K562 (cell line): ENCODE results near the gene CPT1B. TPM values are rescaled to one million over a fixed set of nuclear protein-coding genes. Genes with fewer than 3 reads are reported as not detected.
A peak's percentile ranks its signal among the peaks of the same experiment; 100 is the strongest.
"Not testable (repeated sequence)": the region's sequence is repeated elsewhere in the genome, so short reads cannot be mapped to it uniquely, and the experiment has no call there.

Experiments used
- BHLHE40 ChIP-seq: IDR thresholded peaks from 2 replicates; pipeline ENCODE4 v1.6.1; 2011; ENCODE audit warnings: low read length, improper control_type of control experiment
- C11orf30 ChIP-seq: fragments of 450-650 bp; IDR thresholded peaks from 2 replicates; pipeline ENCODE4 v1.6.1; 2016; ENCODE audit warnings: low read depth, mild to moderate bottlenecking
- CEBPG ChIP-seq, 3 experiments: fragments of 200-800 bp in 1 of 3; sonication (Bioruptor generic) in 1 of 3; sonication (generic) in 1 of 3; formaldehyde crosslinking in 1 of 3; IDR thresholded peaks in 2 of 3; conservative IDR thresholded peaks in 1 of 3; 2 replicates each; pipeline versions ENCODE4 v1.6.1 to v1.8.0; 2016 to 2022; ENCODE audit warnings: missing compliant biosample characterization in 2 of 3, missing genetic modification characterization in 2 of 3, mild to moderate bottlenecking in 1 of 3, missing genetic modification reagents in 1 of 3
- DACH1 ChIP-seq: fragments of 450-650 bp; IDR thresholded peaks from 2 replicates; pipeline ENCODE4 v1.6.1; 2018; ENCODE audit not compliant: partially characterized antibody
- KLF1 ChIP-seq: fragments of 450-650 bp; IDR thresholded peaks from 2 replicates; pipeline ENCODE4 v1.6.1; 2016; ENCODE audit warnings: missing genetic modification characterization, missing compliant biosample characterization
- MAFK ChIP-seq: IDR thresholded peaks from 2 replicates; pipeline ENCODE4 v1.6.1; 2011; ENCODE audit warnings: low read length, improper control_type of control experiment
- MAZ ChIP-seq, 2 experiments: fragments of 450-650 bp in 1 of 2; sonication (generic) in 1 of 2; formaldehyde crosslinking; IDR thresholded peaks in 1 of 2; conservative IDR thresholded peaks in 1 of 2; 2 replicates each; pipeline versions ENCODE4 v1.4.0 to v1.5.0; 2020; ENCODE audit warnings: mild to moderate bottlenecking in 1 of 2, missing genetic modification reagents in 1 of 2
- NR2C2 ChIP-seq, 2 experiments: fragments of 200-800 bp in 1 of 2; sonication (Bioruptor generic) in 1 of 2; sonication (generic) in 1 of 2; formaldehyde crosslinking in 1 of 2; IDR thresholded peaks; 2 replicates each; pipeline versions ENCODE4 v1.6.1 to v1.8.0; 2016 to 2022; ENCODE audit warnings: mild to moderate bottlenecking in 1 of 2, missing compliant biosample characterization in 1 of 2, missing genetic modification characterization in 1 of 2, missing genetic modification reagents in 1 of 2
- NR4A1 ChIP-seq, 2 experiments: fragments of 250-450 bp in 1 of 2; fragments of 450-650 bp in 1 of 2; sonication (Bioruptor Pico) in 1 of 2; IDR thresholded peaks; 2 replicates each; pipeline versions ENCODE4 v1.4.0 to v1.6.1; 2016 to 2020; ENCODE audit warnings: mild to moderate bottlenecking in 2 of 2, missing compliant biosample characterization in 1 of 2, missing genetic modification characterization in 1 of 2, moderate library complexity in 1 of 2
- POLR2H ChIP-seq: IDR thresholded peaks from 2 replicates; pipeline ENCODE4 v1.6.1; 2016; ENCODE audit warnings: missing genetic modification characterization, low read depth, mild to moderate bottlenecking, control low read depth, missing compliant biosample characterization, moderate library complexity
- RAD51 ChIP-seq: fragments of 450-650 bp; IDR thresholded peaks from 2 replicates; pipeline ENCODE4 v1.7.1; 2016; ENCODE audit warnings: low read depth, mild to moderate bottlenecking, borderline replicate concordance
- SRF ChIP-seq, 2 experiments: fragments of 250-450, 450-650 bp in 1 of 2; sonication (Bioruptor Pico) in 1 of 2; sonication (generic) in 1 of 2; formaldehyde crosslinking; IDR thresholded peaks; 2 replicates each; pipeline versions ENCODE4 v1.5.0 to v1.5.1; 2020 to 2022; ENCODE audit warnings: mild to moderate bottlenecking in 1 of 2, missing genetic modification reagents in 1 of 2
- ZFX ChIP-seq: sonication (generic); formaldehyde crosslinking; IDR thresholded peaks from 2 replicates; pipeline ENCODE4 v1.8.0; 2022; ENCODE audit warnings: mild to moderate bottlenecking, missing genetic modification reagents, moderate library complexity
- ZNF644 ChIP-seq: fragments of 200-800 bp; sonication (Bioruptor generic); IDR thresholded peaks from 2 replicates; pipeline ENCODE4 v1.6.1; 2016; ENCODE audit warnings: low read depth, missing genetic modification characterization, missing compliant biosample characterization
- ZNF766 ChIP-seq: fragments of 200-800 bp; sonication (Bioruptor generic); conservative IDR thresholded peaks from 2 replicates; pipeline ENCODE4 v1.6.1; 2016; ENCODE audit warnings: missing genetic modification characterization, missing compliant biosample characterization
- polyA plus RNA-seq, 8 experiments: library from polyadenylated mRNA; depleted of rRNA in 4 of 8; stranded (reverse) in 5 of 8; unstranded in 3 of 8; fragments of >200 nt; fragmentation: Nextera tagmentation in 2 of 8; fragmentation: Illumina TruSeq in 1 of 8; extraction: Ambion mirVana in 2 of 8; extraction: Trizol in 1 of 8; gene quantifications; 2 replicates each; pipeline versions ENCODE4 v1.2.1 to v1.2.3, GENCODE V29; 2011 to 2014; ENCODE audit warnings: inconsistent platforms in 1 of 8, missing spikeins in 1 of 8
- total RNA-seq, 7 experiments: library from RNA; depleted of rRNA in 6 of 7; stranded (reverse); fragments of >200 nt in 6 of 7; fragmentation: Illumina TruSeq in 2 of 7; extraction: Trizol in 2 of 7; gene quantifications; 2 replicates each; pipeline versions ENCODE4 v1.2.1 to v1.2.3, GENCODE V29; 2011 to 2021; ENCODE audit warnings: low replicate concordance in 1 of 7
- TF ChIP-seq, protein P1 (sequence below), 2 experiments: fragments of 450-650 bp in 1 of 2; sonication (generic) in 1 of 2; formaldehyde crosslinking in 1 of 2; IDR thresholded peaks in 1 of 2; conservative IDR thresholded peaks in 1 of 2; 2 replicates each; pipeline versions ENCODE4 v1.6.1 to v1.8.1; 2016 to 2023; ENCODE audit warnings: mild to moderate bottlenecking in 2 of 2, moderate library complexity in 2 of 2, inconsistent platforms in 1 of 2, missing genetic modification reagents in 1 of 2
- TF ChIP-seq, protein P2 (sequence below): fragments of 450-650 bp; IDR thresholded peaks from 2 replicates; pipeline ENCODE4 v1.6.1; 2016
- TF ChIP-seq, protein P3 (sequence below): sonication (generic); formaldehyde crosslinking; IDR thresholded peaks from 2 replicates; pipeline ENCODE4 v1.9.0; 2022; ENCODE audit warnings: mild to moderate bottlenecking, missing genetic modification reagents
- TF ChIP-seq, protein P4 (sequence below): sonication (generic); IDR thresholded peaks from 2 replicates; pipeline ENCODE4 v1.6.1; 2016

The CPT1B gene
- total and polyA plus RNA-seq, 9 of the 15 experiments (the other 6 are each of a cell fraction or from before 2014, with no cell fraction given): 0.35 to 6.1 (median 2.6) TPM

DNA sequence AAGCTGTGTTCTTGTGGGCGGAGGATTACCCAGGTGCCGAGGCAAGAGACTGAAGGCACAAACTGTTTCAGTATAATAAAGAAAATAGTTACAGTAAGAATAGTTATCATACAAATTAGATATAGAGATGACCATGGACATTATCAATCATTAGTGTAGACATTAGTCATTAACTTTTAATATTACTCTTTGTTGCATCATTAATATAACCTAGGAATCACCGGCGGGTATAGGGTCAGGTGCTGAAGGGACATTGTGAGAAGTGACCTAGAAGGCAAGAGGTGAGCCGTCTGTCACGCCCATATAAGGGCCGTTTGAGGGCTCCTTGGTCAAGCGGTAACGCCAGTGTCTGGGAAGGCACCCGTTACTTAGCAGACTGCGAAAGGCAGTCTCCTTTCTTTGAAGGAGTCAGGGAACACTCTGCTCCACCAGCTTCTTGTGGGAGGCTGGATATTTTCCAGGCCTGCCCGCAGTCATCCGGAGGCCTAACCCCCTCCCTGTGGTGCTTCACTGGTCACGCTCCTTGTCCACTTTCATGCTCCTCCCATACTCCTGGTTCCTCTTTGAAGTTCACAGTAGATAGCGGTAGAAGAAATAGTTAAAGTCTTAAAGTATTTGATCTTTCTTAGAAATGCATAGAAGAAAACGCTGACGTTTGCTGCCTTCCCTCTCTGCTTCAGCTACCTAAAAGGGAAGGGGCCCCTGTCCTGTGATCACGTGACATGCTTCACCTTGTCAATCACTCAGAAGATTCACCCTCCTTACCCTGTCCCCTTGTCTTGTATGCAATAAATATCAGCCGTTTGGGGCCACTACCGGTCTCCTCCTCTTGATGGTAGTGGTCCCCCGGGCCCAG lies 44.1 kb downstream of the CPT1B start (continued):
- not testable (repeated sequence) for TF ChIP-seq NR2C2, NR4A1 (CRISPR knock-in tag; IDR thresholded peaks at IDR 0.05)
- TF ChIP-seq NR2C2 (tag; IDR thresholded peaks at IDR 0.05) (peak; percentile 54; the same call in 1 of the 2 replicates), C11orf30 (peak; percentile 59), ZNF766 (peak; percentile 47), KLF1 (tag) (0 out of 2 replicates have a peak, but pooled peaks have one; percentile 17), MAZ (CRISPR knock-in tag; conservative IDR thresholded peaks at IDR 0.05 in 1 of 2, IDR thresholded peaks at IDR 0.05 in 1 of 2) (0 out of 4 replicates have a peak, but pooled peaks of 1 of the 2 experiments have one; percentile 32), CEBPG (CRISPR knock-in tag; IDR thresholded peaks at IDR 0.05) (peak; percentile 79), CEBPG (tag; conservative IDR thresholded peaks at IDR 0.05 in 1 of 2, IDR thresholded peaks at IDR 0.05 in 1 of 2) (peak; percentile 44 to 80; a peak in 3 of 4 replicates), SRF (CRISPR knock-in tag; IDR thresholded peaks at IDR 0.05) (peak in 1 of 2 experiments; percentile 98; a peak in 3 of 4 replicates), ZNF644 (tag) (0 out of 2 replicates have a peak, but pooled peaks have one; percentile 16), DACH1 (peak; percentile 32), MAFK (peak; percentile 45), BHLHE40 (peak; percentile 80), NR4A1 (tag; IDR thresholded peaks at IDR 0.05) (0 out of 2 replicates have a peak, but pooled peaks have one; percentile 18), POLR2H (tag) (peak; percentile 62; the same call in 1 of the 2 replicates), RAD51 (peak; percentile 98), ZFX (CRISPR knock-in tag) (peak; percentile 50)
- TF ChIP-seq, protein P1, sequence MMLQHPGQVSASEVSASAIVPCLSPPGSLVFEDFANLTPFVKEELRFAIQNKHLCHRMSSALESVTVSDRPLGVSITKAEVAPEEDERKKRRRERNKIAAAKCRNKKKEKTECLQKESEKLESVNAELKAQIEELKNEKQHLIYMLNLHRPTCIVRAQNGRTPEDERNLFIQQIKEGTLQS (IDR thresholded peaks at IDR 0.05): peak; percentile 75
- TF ChIP-seq, protein P1 (CRISPR knock-in tag; conservative IDR thresholded peaks at IDR 0.05): not testable (repeated sequence)
- TF ChIP-seq, protein P2, sequence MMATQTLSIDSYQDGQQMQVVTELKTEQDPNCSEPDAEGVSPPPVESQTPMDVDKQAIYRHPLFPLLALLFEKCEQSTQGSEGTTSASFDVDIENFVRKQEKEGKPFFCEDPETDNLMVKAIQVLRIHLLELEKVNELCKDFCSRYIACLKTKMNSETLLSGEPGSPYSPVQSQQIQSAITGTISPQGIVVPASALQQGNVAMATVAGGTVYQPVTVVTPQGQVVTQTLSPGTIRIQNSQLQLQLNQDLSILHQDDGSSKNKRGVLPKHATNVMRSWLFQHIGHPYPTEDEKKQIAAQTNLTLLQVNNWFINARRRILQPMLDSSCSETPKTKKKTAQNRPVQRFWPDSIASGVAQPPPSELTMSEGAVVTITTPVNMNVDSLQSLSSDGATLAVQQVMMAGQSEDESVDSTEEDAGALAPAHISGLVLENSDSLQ: peak; percentile 96
- TF ChIP-seq, protein P3, sequence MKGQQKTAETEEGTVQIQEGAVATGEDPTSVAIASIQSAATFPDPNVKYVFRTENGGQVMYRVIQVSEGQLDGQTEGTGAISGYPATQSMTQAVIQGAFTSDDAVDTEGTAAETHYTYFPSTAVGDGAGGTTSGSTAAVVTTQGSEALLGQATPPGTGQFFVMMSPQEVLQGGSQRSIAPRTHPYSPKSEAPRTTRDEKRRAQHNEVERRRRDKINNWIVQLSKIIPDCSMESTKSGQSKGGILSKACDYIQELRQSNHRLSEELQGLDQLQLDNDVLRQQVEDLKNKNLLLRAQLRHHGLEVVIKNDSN (CRISPR knock-in tag): peak; percentile 80
- TF ChIP-seq, protein P4, sequence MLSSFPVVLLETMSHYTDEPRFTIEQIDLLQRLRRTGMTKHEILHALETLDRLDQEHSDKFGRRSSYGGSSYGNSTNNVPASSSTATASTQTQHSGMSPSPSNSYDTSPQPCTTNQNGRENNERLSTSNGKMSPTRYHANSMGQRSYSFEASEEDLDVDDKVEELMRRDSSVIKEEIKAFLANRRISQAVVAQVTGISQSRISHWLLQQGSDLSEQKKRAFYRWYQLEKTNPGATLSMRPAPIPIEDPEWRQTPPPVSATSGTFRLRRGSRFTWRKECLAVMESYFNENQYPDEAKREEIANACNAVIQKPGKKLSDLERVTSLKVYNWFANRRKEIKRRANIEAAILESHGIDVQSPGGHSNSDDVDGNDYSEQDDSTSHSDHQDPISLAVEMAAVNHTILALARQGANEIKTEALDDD: peak; percentile 54; the same call in 1 of the 2 replicates
